ENCODE results near the gene ANKRD17.

GRCh38 chr4:73129319-73129718 is 129.3 kb downstream of the ANKRD17 start:
- TF ChIP-seq YY1 (IDR thresholded peaks at IDR 0.05; ENCODE audit: insufficient read depth, insufficient read length) (no peak), ZNF274 (IDR thresholded peaks at IDR 0.05; ENCODE audit: low read depth, low read length) (no peak), SUZ12 (IDR thresholded peaks at IDR 0.05; ENCODE audit: extremely low read depth, insufficient read depth, insufficient read length) (no peak)

Measured in NT2/D1 (cell line).